ENCODE measurements around the gene ADGRV1. TPM values are rescaled to one million over a fixed set of nuclear protein-coding genes. Genes with fewer than 3 reads are reported as not detected.

ADGRV1 gene
- total and polyA plus RNA-seq, 7 donors: 0.05 to 0.83 (median 0.11) TPM; not detected in 1

DNA sequence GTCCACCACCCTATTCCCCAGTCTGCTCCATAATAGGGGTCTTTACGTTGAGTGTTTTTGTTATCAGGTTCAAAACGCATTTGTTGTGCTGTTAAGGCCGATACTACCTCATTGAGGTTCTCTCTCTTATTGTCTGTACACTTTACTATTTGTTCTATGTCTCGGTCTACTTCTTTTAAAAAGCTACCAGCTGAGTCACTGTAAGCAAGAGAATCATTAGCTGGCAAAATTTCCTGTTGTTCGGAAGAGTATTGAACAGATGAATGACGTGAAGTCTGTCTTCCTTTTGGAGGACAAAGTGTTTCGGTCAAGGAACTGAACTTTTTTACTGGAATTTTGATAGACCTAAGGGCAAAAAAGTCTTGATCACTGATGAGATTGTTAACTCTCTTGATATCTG is 39.5 kb upstream of the ADGRV1 start:
- Histone ChIP-seq H3K4me3 (no peak overlapping the region), H3K36me3 (ENCODE audit: insufficient read depth in 1 of 2, low read depth in 1 of 2) (peaks cover 2 to 87% of the 10 kb centered on the region in 2 donors), H3K27ac (no peak overlapping the region), H3K4me1 (no peaks in the 10 kb centered on the region), H3K27me3 (ENCODE audit: insufficient read depth in 3 of 3, low read length in 2 of 3) (no peaks in the 10 kb centered on the region), H3K9me3 (no peaks in the 10 kb centered on the region)
- ATAC-seq: no peak
- 92 to 96% (median 94%) methylated on average over 7 of the region's 7 CpGs for WGBS, 3 donors
- no peak for TF ChIP-seq CTCF (IDR thresholded peaks at IDR 0.05)
- DNase-seq: no peak
- intact Hi-C loops (cut with DNase I): no loop called here

DNA sequence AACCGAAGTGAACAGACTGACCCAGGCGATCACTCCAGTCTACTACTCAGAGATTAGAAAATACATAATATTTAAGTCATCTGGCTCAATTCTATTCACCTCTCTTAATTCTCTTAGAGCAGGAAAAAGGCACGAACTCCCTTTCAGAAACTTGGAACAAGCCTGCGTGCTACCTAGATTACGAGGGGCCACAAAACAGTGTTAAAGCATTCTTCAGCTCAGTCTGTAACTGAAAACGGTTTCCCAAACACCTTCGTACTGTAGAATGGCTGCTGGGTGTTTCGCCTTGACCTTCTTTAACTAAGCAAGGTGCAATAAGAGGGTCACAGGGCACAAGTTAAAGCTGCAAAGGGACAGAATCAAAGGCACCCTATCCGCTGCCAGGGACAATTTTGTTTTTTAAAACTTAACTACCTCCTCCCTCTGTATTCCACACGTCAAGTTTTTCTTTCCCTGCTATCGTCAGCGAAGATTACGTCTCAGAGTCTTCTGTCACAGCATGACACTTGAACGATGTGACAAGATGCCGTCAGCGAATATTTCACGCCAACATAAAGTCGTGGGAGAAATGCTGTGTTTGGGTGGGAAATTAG is 29.9 kb upstream of the ADGRV1 start:
- Histone ChIP-seq H3K36me3 (ENCODE audit: insufficient read depth in 1 of 2, low read depth in 1 of 2) (peaks cover 0 to 19% of the 10 kb centered on the region in 2 donors), H3K4me1 (peaks cover 25% of the 10 kb centered on the region), H3K9me3 (no peaks in the 10 kb centered on the region), H3K27me3 (ENCODE audit: insufficient read depth in 3 of 3, low read length in 2 of 3) (no peaks in the 10 kb centered on the region), H3K4me3 (peak overlapping the region; percentile 82), H3K27ac (peak overlapping the region; percentile 88)
- DNase-seq: no peak
- peak in 2 of 4 donors; percentile 7 to 13 for ATAC-seq
- WGBS, 3 donors: 1 to 2% (median 2%) methylated on average over 18 of the region's 18 CpGs
- intact Hi-C loops (cut with DNase I): loop anchor here (2.0 to 5.0 kb wide), 2 partner anchors 51 to 54 kb away; partner anchors contain the start of genes MBLAC2 (in 1 of the 2) and POLR3G (in 1 of the 2)
- no peak for TF ChIP-seq CTCF (IDR thresholded peaks at IDR 0.05)

DNA sequence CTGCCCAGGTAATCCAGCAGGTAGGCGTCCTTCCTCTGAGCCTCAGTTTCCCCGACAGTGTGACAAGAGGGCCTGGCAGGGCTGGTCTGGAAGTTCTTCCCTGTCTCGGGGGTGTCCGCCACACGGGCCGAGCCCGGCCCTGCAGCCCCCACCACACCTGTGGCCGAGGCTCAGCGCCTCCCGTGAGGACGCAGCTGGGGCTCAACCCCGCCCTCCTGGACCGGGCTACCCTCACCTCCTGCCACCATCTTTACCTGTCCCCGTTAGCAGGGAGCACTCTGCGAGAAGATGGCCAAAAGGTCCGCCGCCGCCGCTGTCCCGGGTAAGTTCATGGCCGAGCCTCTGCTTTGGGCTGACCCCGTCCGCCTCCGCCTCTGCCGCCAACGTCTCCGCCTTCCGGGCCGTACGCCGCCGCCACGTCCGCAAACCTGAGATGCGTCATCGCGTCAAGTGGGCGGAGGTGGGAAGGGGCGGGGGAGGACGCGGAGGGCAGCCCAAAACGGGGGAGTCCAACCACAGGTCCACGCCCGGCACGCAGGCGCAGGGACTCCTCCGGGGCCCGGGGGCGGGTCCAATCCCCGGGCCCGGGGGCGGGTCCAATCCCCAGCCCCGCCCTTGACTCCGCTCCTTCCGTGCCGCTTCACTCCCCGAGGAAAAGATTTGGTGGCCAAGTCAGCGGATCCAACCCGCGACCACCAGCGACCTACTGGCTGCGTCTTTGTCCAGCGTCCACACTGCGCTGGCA is 29.2 kb upstream of the ADGRV1 start, which contains the start of gene LYSMD3:
LYSMD3 (minus strand) TSS at position 391 of the 745 bp plus-strand sequence. CDS start 4,295 bp downstream, outside the sequence.
- Histone ChIP-seq H3K27ac (peak within 1 kb of the TSS; percentile 88), H3K4me1 (peaks cover 25% of the 10 kb centered on the region), H3K9me3 (no peaks in the 10 kb centered on the region), H3K27me3 (ENCODE audit: insufficient read depth in 3 of 3, low read length in 2 of 3) (no peaks in the 10 kb centered on the region), H3K36me3 (ENCODE audit: insufficient read depth in 1 of 2, low read depth in 1 of 2) (peaks cover 0 to 13% of the 10 kb centered on the region in 2 donors), H3K4me3 (peak within 1 kb of the TSS; percentile 82)
- DNase-seq (peak; percentile 98 to 99), ATAC-seq (peak; percentile 99 to 100 (median 99))
- no peak for TF ChIP-seq CTCF (IDR thresholded peaks at IDR 0.05)
- WGBS, 3 donors: 0 to 1% (median 0%) methylated on average over 49 to 64 of the region's 64 CpGs
- intact Hi-C loops (cut with DNase I): loop anchor here (2.0 to 5.0 kb wide), 2 partner anchors 52 to 55 kb away; partner anchors contain the start of genes MBLAC2 (in 1 of the 2) and POLR3G (in 1 of the 2)

DNA sequence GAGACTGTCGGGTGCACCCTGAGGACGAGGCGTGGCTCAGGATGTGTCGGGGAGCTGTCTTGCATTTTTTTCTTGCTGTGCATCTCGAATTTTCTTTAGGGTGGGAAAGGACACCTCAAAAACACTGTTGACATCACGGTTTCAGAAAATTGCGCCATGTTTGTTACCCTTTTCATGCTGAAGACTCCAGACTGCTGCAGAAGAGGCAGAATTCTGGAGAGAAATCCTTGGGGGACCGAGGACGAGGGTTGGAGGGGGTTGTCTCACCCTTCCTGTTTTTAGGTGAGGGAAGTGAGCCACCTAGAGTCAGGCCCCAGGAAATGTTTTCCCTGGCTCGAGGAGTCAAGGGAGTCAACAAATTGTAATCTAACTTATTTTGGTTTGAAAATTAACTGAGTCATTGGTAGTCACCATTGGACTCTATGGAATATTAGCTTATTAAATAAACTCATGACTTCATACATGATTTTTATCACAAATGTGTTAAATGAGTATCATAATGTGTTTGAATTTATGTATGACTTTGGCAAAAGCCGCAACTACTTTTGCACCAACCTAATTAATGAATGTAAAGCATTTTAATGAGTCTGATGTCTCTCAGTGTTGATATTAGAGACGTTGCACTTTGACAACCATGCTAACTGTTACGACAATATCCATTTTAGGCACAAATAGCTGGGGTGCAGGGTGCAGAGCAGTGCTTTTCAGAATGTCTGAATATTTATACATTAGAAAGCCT is 28.5 kb upstream of the ADGRV1 start:
- peaks cover 0 to 2% (median 0%) of the 10 kb centered on the region in 3 donors for H3K27me3 ChIP-seq (ENCODE audit: insufficient read depth in 3 of 3, low read length in 2 of 3)
- TF ChIP-seq CTCF (IDR thresholded peaks at IDR 0.05): peak; percentile 69
- peaks cover 0 to 5% of the 10 kb centered on the region in 2 donors for H3K36me3 ChIP-seq (ENCODE audit: insufficient read depth in 1 of 2, low read depth in 1 of 2)
- peak; percentile 74 to 84 (median 78) for ATAC-seq
- no peaks in the 10 kb centered on the region for H3K9me3 ChIP-seq
- intact Hi-C loops (cut with DNase I): loop anchor here (2.0 to 5.0 kb wide), 3 partner anchors 53 to 89 kb away; partner anchors contain the start of genes MBLAC2 (in 1 of the 2) and POLR3G (in 1 of the 2)
- DNase-seq: peak; percentile 46 to 69
- H3K4me1 ChIP-seq: peaks cover 25% of the 10 kb centered on the region
- 4 to 6% (median 6%) methylated on average over 13 of the region's 13 CpGs for WGBS, 3 donors
- H3K27ac ChIP-seq: peak overlapping the region; percentile 88
- H3K4me3 ChIP-seq: peak overlapping the region; percentile 82
